NCI-H345 treated with DMSO at 0.1 percent for 48 hours (cell line): Measurements from ENCODE around the gene OLFM2.
A peak's percentile ranks its signal among the peaks of the same experiment; 100 is the strongest.
"Not testable (repeated sequence)": the region's sequence is repeated elsewhere in the genome, so short reads cannot be mapped to it uniquely, and the experiment has no call there.

ENCODE experiments used
- DNase-seq: peaks from one replicate; lab custom pipeline; 2025; ENCODE audit not compliant: unreplicated experiment; lab: John Stamatoyannopoulos, UW

The OLFM2 gene

DNA sequence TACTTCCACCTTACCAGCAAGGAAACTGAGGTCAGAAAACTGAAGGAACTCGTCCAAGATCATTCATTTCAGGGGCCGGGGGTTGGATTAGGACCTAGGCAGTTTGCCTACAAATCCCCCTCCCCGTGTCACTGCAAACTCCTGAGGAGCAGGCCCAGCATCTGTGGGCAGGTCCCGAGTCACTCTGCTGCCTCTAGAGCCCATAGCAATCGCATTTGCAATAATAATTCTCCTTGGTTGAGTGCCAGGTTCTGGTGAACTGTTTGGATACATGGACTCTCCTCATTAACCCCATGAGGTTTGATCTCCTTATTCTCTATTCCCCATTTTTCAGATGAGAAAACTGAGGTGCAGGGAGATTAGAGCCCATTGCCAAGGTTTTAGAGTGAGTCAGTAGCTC, 100.3 kb downstream of the OLFM2 start:
- no peak for DNase-seq

DNA sequence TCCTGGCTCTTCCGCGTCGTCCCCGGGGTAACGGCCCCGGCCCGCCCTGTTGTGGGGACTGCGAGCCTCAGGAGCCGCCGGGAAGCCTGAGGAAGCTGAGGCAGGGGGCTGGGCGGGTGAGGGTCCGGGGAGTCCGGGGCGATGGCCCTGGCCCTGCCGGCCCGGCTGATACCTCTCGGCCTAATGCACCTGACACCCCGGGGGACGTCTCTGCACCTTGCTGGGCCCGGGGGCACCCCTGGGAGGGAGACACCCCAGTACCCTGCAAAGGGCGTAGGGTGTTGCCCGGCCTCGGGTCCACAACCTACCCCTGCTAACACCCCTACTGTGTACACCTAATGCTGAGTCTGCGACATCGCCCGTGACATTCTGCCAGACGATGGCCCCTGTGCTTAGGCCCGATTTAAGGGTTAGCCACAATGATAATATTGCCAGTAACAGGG, 100.8 kb downstream of the OLFM2 start:
- no peak for DNase-seq

GRCh38 chr19:9834726-9835506, 101.4 kb downstream of the OLFM2 start, which contains the start of gene PIN1:
TSS of gene PIN1 (plus strand) at chr19:9835318. CDS start at chr19:9835345, 27 bp downstream.
- peak; percentile 98 for DNase-seq

DNA sequence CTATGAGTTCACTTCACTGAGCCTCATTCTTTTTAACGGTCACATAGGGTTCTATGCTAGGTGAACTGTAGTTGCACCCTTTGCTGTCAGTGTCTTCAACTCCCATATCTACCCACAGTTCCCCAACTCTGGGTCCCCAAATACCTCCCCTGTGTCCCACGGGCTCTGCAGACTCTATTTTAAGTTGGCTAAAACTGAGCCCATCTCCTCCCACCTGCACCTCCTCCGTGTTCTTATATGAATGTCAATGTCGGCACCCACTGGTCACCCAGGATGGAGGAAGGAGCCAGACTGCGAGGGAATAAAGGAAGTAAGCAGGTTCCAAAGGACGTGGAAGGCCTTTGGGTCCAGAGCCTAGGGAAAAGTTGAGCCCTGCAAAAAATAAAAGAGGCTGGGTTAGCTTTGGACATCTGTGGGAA, 102.0 kb downstream of the OLFM2 start:
- DNase-seq, result no peak

DNA sequence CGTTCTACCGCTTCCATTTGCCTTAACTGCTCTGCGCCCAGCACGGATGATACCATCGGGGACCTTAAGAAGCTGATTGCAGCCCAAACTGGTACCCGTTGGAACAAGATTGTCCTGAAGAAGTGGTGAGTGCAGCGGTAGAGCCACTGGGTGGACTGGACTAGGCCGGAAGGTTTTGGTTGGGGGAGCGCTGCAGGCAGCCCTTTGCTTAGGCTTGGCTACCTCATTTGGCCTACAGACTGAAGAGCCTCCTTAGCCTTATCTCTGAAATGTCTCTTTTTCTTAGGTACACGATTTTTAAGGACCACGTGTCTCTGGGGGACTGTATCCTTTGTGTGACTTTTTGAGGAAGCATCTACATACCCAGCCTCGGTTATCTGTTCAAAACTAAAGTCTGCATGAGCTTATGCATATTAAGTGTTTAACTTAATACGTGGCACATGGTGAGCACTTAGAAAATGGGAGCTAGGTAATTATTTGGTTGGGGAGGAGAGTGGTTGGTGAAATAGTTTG, 107.7 kb downstream of the OLFM2 start:
- no peak for DNase-seq

DNA sequence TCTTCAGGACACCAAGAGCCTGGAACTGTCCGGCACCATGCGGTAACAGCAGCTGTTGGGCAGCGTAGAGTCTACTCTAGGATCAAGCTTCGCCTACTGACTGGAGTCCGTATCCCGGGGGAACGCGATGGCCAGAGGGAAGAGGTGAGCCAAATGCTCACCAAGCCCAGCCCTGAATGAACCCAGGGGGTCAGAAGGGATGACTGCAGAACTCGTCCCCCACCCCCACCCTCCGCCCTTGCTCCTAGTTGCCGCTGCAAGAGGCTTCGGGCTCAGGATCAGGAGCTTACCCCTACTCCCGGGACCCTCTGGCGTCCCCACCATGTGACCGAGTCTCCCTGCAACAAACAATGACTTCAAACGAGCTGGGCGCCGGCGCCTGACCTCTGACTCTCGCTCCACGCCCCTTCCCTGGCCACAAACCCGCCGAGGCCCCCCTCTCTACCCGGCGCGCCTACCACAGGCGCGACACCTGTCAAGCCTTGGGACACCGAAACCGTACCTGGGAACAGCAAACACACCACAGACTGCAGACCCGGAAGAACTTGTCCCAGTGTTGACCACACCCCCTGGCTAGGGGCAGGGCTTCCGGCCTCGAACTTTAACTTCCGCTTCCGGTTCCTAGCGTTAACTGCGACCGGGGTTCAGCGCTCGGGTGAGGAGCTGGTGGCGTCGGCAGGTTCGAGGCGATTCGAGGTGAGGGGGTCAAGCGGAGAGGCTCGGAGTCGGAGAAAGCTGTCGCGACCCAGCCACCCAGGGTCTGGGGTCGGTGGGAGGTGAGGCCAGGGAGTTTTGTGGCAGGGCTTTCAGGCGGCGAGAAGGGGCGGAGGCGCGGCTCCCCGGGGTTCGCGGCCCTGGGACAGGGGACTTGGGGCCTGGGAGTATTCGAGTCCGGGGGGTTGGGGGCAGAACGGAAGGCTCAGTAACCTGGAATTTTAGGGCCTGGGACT, 108.8 kb downstream of the OLFM2 start, which contains the start of gene UBL5:
Gene UBL5, plus strand, starts transcription at position 630 of the 950 bp plus-strand sequence. CDS start 420 bp downstream, outside the sequence.
- peak; percentile 87 for DNase-seq

DNA sequence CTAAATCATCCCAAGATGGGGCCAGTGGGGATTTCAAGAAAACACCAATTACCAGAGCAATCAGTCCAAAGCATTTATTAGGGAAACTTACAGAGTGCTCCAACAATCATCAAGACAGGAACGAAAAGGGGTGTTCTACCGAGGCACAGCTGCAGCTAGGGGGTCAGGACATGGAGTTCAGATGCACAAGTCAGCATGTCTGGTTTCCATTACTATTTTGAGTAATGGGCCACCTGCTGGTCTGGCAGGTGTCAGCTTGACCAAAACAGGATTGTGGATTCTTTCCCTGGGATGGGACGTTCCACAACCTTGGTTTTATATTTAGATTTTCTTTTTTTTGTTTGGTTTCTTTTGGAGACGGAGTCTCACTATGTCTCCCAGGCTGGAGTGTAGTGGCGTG, 112.5 kb downstream of the OLFM2 start:
- no peak for DNase-seq

GRCh38 chr19:9820034-9820433, 116.3 kb downstream of the OLFM2 start:
- DNase-seq, result not testable (repeated sequence)

DNA sequence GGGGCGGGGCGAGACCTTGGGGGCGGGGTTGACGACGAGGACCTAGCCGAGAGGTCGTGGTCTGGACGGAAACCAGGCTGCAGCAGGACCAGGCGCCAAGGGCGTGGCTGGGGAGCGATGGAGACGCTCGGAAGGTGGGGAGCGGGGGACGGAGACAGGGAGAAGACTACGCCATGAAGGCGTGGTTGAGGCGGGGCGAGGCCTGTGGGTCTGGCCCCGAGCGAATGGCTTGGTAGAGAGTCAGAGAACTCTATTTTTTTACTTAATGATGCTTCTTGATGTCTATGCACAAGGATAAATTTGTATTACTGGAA, 116.8 kb downstream of the OLFM2 start:
- DNase-seq, result no peak

GRCh38 chr19:9818734-9819595, 117.3 kb downstream of the OLFM2 start, which contains the start of gene FBXL12:
TSS of gene FBXL12 (minus strand) at chr19:9819079. CDS start at chr19:9818813, 266 bp downstream.
- peak; percentile 98 for DNase-seq

GRCh38 chr19:9818175-9818733, 118.1 kb downstream of the OLFM2 start:
- DNase-seq, result no peak

DNA sequence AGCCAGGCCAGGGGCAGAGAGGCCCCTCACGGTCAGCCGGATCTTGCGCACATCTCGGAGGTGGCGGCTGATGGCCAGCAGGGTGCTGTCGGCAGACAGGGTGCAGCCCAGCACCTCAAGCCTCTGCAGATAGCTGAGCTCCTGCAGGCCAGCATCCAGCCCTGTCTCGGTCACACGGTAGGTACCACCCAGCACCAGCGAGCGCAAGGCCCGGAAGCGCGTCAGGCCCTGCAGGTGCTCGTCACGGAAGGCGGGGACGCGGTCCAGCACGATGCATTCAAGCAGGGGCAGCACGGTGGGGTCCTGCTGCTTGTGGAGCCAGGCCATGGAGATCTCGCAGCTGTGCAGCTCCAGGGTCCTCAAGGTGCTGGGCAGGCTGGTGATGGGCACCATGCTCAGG, 125.2 kb downstream of the OLFM2 start:
- DNase-seq, result no peak

- no peak for DNase-seq
Measured at GRCh38 chr19:9808855-9809824, 127.2 kb downstream of the OLFM2 start.

- no peak for DNase-seq
Measured at GRCh38 chr19:9806803-9807202, 129.5 kb downstream of the OLFM2 start.
